K562 (cell line): Measurements from ENCODE around the gene ASIC3. TPM values are rescaled to one million over a fixed set of nuclear protein-coding genes. Genes with fewer than 3 reads are reported as not detected.

Experiments used
- ATF7 ChIP-seq: fragments of 450-650 bp; IDR thresholded peaks from 2 replicates; pipeline ENCODE4 v1.7.1; 2014; ENCODE audit warnings: mild to moderate bottlenecking, moderate library complexity
- CTBP1 ChIP-seq: fragments of 450-650 bp; IDR thresholded peaks from 2 replicates; pipeline ENCODE4 v1.6.1; 2016; ENCODE audit warnings: borderline replicate concordance
- CXXC5 ChIP-seq: fragments of 250-450 bp; sonication (Bioruptor Pico); IDR thresholded peaks from 2 replicates; pipeline ENCODE4 v1.8.0; 2022; ENCODE audit warnings: inconsistent platforms, mild to moderate bottlenecking, moderate library complexity
- FOXK2 ChIP-seq, 2 experiments: fragments of 450-650 bp; IDR thresholded peaks in 1 of 2; conservative IDR thresholded peaks in 1 of 2; 2 replicates each; pipeline ENCODE4 v1.6.1; 2016; ENCODE audit warnings: low read depth in 2 of 2, mild to moderate bottlenecking in 1 of 2
- HSF4 ChIP-seq: fragments of 250-450 bp; sonication (Bioruptor Pico); IDR thresholded peaks from 2 replicates; pipeline ENCODE4 v2.1.2; 2022; ENCODE audit warnings: mild to moderate bottlenecking, moderate library complexity, borderline replicate concordance
- L3MBTL2 ChIP-seq: fragments of 450-650 bp; IDR thresholded peaks from 2 replicates; pipeline ENCODE4 v1.6.1; 2016; ENCODE audit warnings: mild to moderate bottlenecking, moderate library complexity
- MBD2 ChIP-seq: sonication (generic); IDR thresholded peaks from 2 replicates; pipeline ENCODE4 v1.6.1; 2016; ENCODE audit warnings: low read depth, borderline replicate concordance
- MEIS2 ChIP-seq: fragments of 450-650 bp; IDR thresholded peaks from 2 replicates; pipeline ENCODE4 v1.6.1; 2014; ENCODE audit warnings: mild to moderate bottlenecking; ENCODE audit not compliant: partially characterized antibody
- MTA1 ChIP-seq: fragments of 450-650 bp; IDR thresholded peaks from 2 replicates; pipeline ENCODE4 v1.6.1; 2017; ENCODE audit warnings: borderline replicate concordance
- MTA3 ChIP-seq: fragments of 450-650 bp; formaldehyde crosslinking; IDR thresholded peaks from 2 replicates; pipeline ENCODE4 v1.6.1; 2017; ENCODE audit warnings: mild to moderate bottlenecking, borderline replicate concordance
- MXI1 ChIP-seq: IDR thresholded peaks from 2 replicates; pipeline ENCODE4 v1.6.1; 2011; ENCODE audit warnings: low read depth, mild to moderate bottlenecking, improper control_type of control experiment, low read length
- NBN ChIP-seq: fragments of 450-650 bp; IDR thresholded peaks from 2 replicates; pipeline ENCODE4 v1.6.1; 2016; ENCODE audit warnings: low read depth, mild to moderate bottlenecking
- NR2C1 ChIP-seq, 2 experiments: fragments of 450-650 bp; IDR thresholded peaks; 2 replicates each; pipeline ENCODE4 v1.6.1; 2017; ENCODE audit warnings: mild to moderate bottlenecking in 2 of 2, antibody characterized with exemption in 1 of 2, inconsistent platforms in 1 of 2, missing compliant biosample characterization in 1 of 2, missing genetic modification characterization in 1 of 2
- NR2C2 ChIP-seq, 2 experiments: fragments of 200-800 bp in 1 of 2; sonication (Bioruptor generic) in 1 of 2; sonication (generic) in 1 of 2; formaldehyde crosslinking in 1 of 2; IDR thresholded peaks; 2 replicates each; pipeline versions ENCODE4 v1.6.1 to v1.8.0; 2016 to 2022; ENCODE audit warnings: mild to moderate bottlenecking in 1 of 2, missing compliant biosample characterization in 1 of 2, missing genetic modification characterization in 1 of 2, missing genetic modification reagents in 1 of 2
- RCOR1 ChIP-seq, 2 experiments: IDR thresholded peaks; 2 replicates each; pipeline ENCODE4 v1.6.1; 2012; ENCODE audit warnings: low read depth in 2 of 2, low read length in 2 of 2, borderline replicate concordance in 1 of 2, improper control_type of control experiment in 1 of 2
- STAT5B ChIP-seq: fragments of 250-450 bp; sonication (Bioruptor Pico); IDR thresholded peaks from 2 replicates; pipeline ENCODE4 v1.8.0; 2021; ENCODE audit warnings: mild to moderate bottlenecking, inconsistent platforms
- TCF3 ChIP-seq: sonication (generic); formaldehyde crosslinking; IDR thresholded peaks from 2 replicates; pipeline ENCODE4 v1.4.0; 2020; ENCODE audit warnings: mild to moderate bottlenecking, missing genetic modification reagents
- TEAD4 ChIP-seq, 2 experiments: sonication (generic) in 1 of 2; formaldehyde crosslinking in 1 of 2; IDR thresholded peaks; 2 replicates each; pipeline versions ENCODE4 v1.6.1 to v1.8.0; 2012 to 2022; ENCODE audit warnings: borderline replicate concordance in 1 of 2, inconsistent platforms in 1 of 2, low read length in 1 of 2, mild to moderate bottlenecking in 1 of 2, missing genetic modification reagents in 1 of 2
- TGIF2 ChIP-seq: sonication (generic); formaldehyde crosslinking; IDR thresholded peaks from 2 replicates; pipeline ENCODE4 v1.8.1; 2022; ENCODE audit warnings: mild to moderate bottlenecking, missing genetic modification reagents, moderate library complexity
- TSC22D4 ChIP-seq: fragments of 450-650 bp; IDR thresholded peaks from 2 replicates; pipeline ENCODE4 v1.6.1; 2016; ENCODE audit warnings: missing genetic modification characterization, missing biosample characterization, control low read depth
- ZNF354B ChIP-seq: fragments of 250-450 bp; sonication (Bioruptor Pico); IDR thresholded peaks from 2 replicates; pipeline ENCODE4 v1.4.0; 2020
- polyA plus RNA-seq, 8 experiments: library from polyadenylated mRNA; depleted of rRNA in 4 of 8; stranded (reverse) in 5 of 8; unstranded in 3 of 8; fragments of >200 nt; fragmentation: Nextera tagmentation in 2 of 8; fragmentation: Illumina TruSeq in 1 of 8; extraction: Ambion mirVana in 2 of 8; extraction: Trizol in 1 of 8; gene quantifications; 2 replicates each; pipeline versions ENCODE4 v1.2.1 to v1.2.3, GENCODE V29; 2011 to 2014; ENCODE audit warnings: inconsistent platforms in 1 of 8, missing spikeins in 1 of 8
- total RNA-seq, 7 experiments: library from RNA; depleted of rRNA in 6 of 7; stranded (reverse); fragments of >200 nt in 6 of 7; fragmentation: Illumina TruSeq in 2 of 7; extraction: Trizol in 2 of 7; gene quantifications; 2 replicates each; pipeline versions ENCODE4 v1.2.1 to v1.2.3, GENCODE V29; 2011 to 2021; ENCODE audit warnings: low replicate concordance in 1 of 7
- TF ChIP-seq, protein P1 (sequence below): sonication (generic); formaldehyde crosslinking; IDR thresholded peaks from 2 replicates; pipeline ENCODE4 v1.8.0; 2022; ENCODE audit warnings: mild to moderate bottlenecking, missing genetic modification reagents
- TF ChIP-seq, protein P2 (sequence below): fragments of 450-650 bp; IDR thresholded peaks from 2 replicates; pipeline ENCODE4 v1.6.1; 2016
- TF ChIP-seq, protein P3 (sequence below), 2 experiments: fragments of 450-650 bp in 1 of 2; sonication (generic) in 1 of 2; formaldehyde crosslinking in 1 of 2; IDR thresholded peaks in 1 of 2; conservative IDR thresholded peaks in 1 of 2; 2 replicates each; pipeline versions ENCODE4 v1.6.1 to v1.8.1; 2016 to 2023; ENCODE audit warnings: mild to moderate bottlenecking in 2 of 2, moderate library complexity in 2 of 2, inconsistent platforms in 1 of 2, missing genetic modification reagents in 1 of 2
- TF ChIP-seq, protein P4 (sequence below): sonication (generic); formaldehyde crosslinking; IDR thresholded peaks from 2 replicates; pipeline ENCODE4 v1.9.0; 2022; ENCODE audit warnings: mild to moderate bottlenecking, missing genetic modification reagents

ASIC3 gene
- total and polyA plus RNA-seq, 9 of the 15 experiments (the other 6 are each of a cell fraction or from before 2014, with no cell fraction given): 0.11 to 5.0 (median 0.87) TPM

DNA sequence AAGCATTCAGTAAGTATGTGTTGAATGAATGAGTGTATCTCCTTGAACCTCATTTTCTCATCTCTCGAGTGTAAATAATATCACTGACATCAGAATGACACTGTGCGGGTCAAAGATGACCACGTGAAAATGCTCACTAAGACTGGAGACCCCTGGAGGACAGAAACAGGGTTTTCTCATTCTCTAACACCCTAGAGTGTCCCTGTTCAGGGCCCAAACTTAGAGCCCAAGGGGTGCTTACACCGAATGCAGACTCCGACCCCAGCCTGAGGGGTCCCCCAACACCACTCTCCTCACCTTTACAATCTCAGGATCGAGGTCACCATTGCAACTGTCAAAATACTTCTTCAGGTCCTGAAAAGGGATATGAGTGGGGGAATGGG, 7.9 kb downstream of the ASIC3 start (continued):
- TF ChIP-seq FOXK2 (conservative IDR thresholded peaks at IDR 0.05 in 1 of 2, IDR thresholded peaks at IDR 0.05 in 1 of 2; ENCODE audit: low read depth in 2 of 2) (peak; percentile 29 to 58; a peak in 3 of 4 replicates), NR2C2 (CRISPR knock-in tag; IDR thresholded peaks at IDR 0.05) (no peak), NR2C2 (tag; IDR thresholded peaks at IDR 0.05) (peak; percentile 58; the same call in 1 of the 2 replicates), MBD2 (peak; percentile 39; the same call in 1 of the 2 replicates), NR2C1 (IDR thresholded peaks at IDR 0.05) (no peak), NR2C1 (tag; IDR thresholded peaks at IDR 0.05) (peak; percentile 84), ATF7 (peak; percentile 61; the same call in 1 of the 2 replicates), STAT5B (CRISPR knock-in tag) (no peak), NBN (peak; percentile 77; the same call in 1 of the 2 replicates), MXI1 (no peak), ZNF354B (CRISPR knock-in tag) (no peak), TSC22D4 (tag) (no peak), CXXC5 (CRISPR knock-in tag) (0 out of 2 replicates have a peak, but pooled peaks have one; percentile 47), TEAD4 (IDR thresholded peaks at IDR 0.05; ENCODE audit: low read length) (0 out of 2 replicates have a peak, but pooled peaks have one; percentile 12), TEAD4 (CRISPR knock-in tag; IDR thresholded peaks at IDR 0.05; ENCODE audit: borderline replicate concordance) (0 out of 2 replicates have a peak, but pooled peaks have one; percentile 39), MTA3 (peak; percentile 45; the same call in 1 of the 2 replicates), HSF4 (CRISPR knock-in tag) (0 out of 2 replicates have a peak, but pooled peaks have one; percentile 7), CTBP1 (peak; percentile 35; the same call in 1 of the 2 replicates), TGIF2 (0 out of 2 replicates have a peak, but pooled peaks have one; percentile 64), L3MBTL2 (peak; percentile 93), RCOR1 (IDR thresholded peaks at IDR 0.05; ENCODE audit: borderline replicate concordance in 1 of 2, low read depth in 2 of 2, low read length in 2 of 2) (peak in 1 of 2 experiments; percentile 47; a peak in 1 of 4 replicates), MTA1 (0 out of 2 replicates have a peak, but pooled peaks have one; percentile 28), TCF3 (CRISPR knock-in tag) (peak; percentile 33; the same call in 1 of the 2 replicates), MEIS2 (peak; percentile 71)
- TF ChIP-seq, protein P1, sequence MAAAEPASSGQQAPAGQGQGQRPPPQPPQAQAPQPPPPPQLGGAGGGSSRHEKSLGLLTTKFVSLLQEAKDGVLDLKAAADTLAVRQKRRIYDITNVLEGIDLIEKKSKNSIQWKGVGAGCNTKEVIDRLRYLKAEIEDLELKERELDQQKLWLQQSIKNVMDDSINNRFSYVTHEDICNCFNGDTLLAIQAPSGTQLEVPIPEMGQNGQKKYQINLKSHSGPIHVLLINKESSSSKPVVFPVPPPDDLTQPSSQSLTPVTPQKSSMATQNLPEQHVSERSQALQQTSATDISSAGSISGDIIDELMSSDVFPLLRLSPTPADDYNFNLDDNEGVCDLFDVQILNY (CRISPR knock-in tag): 0 out of 2 replicates have a peak, but pooled peaks have one; percentile 80
- TF ChIP-seq, protein P2, sequence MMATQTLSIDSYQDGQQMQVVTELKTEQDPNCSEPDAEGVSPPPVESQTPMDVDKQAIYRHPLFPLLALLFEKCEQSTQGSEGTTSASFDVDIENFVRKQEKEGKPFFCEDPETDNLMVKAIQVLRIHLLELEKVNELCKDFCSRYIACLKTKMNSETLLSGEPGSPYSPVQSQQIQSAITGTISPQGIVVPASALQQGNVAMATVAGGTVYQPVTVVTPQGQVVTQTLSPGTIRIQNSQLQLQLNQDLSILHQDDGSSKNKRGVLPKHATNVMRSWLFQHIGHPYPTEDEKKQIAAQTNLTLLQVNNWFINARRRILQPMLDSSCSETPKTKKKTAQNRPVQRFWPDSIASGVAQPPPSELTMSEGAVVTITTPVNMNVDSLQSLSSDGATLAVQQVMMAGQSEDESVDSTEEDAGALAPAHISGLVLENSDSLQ: peak; percentile 86
- TF ChIP-seq, protein P3, sequence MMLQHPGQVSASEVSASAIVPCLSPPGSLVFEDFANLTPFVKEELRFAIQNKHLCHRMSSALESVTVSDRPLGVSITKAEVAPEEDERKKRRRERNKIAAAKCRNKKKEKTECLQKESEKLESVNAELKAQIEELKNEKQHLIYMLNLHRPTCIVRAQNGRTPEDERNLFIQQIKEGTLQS (IDR thresholded peaks at IDR 0.05): peak; percentile 34; the same call in 1 of the 2 replicates
- TF ChIP-seq, protein P3 (CRISPR knock-in tag; conservative IDR thresholded peaks at IDR 0.05): no peak
- TF ChIP-seq, protein P4, sequence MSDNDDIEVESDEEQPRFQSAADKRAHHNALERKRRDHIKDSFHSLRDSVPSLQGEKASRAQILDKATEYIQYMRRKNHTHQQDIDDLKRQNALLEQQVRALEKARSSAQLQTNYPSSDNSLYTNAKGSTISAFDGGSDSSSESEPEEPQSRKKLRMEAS: peak; percentile 75
